Stimulated activated CD8-positive, alpha-beta memory T cell treated with anti-CD3 and anti-CD28 coated beads, Interleukin-7, amount 100 ng/mL, for 1 hour (primary cell): ENCODE data around the gene CCR3.

Experiments
- DNase-seq, 2 donors: peaks; one replicate each; pipeline ENCODE4 v3.0.0-alpha.2; 2020; ENCODE audit warnings: low read depth in 2 of 2

CCR3 gene

DNA sequence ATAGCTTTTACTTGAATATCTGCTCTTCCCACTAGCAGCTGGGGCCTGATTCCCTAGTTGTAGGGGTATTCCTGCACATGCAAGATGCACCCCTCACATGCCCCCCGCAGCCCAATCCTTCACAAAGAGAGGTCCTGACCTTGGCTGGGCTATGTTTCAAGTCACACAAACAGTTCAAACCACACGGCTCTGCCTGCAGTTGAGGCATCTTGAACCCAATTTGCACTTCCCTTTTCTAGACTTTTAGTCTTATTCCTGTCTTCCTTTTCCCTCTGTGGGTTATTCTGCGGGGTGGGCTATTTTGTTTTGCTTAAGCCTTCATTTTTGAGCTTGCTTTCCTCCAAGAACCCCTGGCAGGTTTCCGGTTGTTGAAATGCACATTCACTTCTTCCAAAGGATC, 20.9 kb upstream of the CCR3 start:
- DNase-seq, result no peak

DNA sequence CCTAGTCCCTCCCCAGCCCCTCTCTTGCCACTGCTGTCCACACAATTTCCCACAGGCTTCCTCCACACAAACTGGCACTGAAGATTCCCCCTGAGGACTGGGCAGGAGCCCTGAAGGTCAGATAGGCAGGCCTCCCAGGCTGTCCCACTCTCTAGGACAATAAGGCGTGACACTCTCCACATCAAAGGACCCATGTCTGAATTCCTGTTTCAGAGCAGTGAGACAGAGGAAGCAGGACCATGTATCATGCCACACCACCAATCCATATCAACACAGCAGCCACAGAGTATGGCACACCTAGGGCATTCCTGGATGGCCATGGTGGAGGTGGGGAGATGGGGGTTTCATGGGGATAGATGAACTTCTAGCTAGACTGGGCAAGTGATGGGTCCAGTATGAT, 20.3 kb upstream of the CCR3 start:
- no peak for DNase-seq

DNA sequence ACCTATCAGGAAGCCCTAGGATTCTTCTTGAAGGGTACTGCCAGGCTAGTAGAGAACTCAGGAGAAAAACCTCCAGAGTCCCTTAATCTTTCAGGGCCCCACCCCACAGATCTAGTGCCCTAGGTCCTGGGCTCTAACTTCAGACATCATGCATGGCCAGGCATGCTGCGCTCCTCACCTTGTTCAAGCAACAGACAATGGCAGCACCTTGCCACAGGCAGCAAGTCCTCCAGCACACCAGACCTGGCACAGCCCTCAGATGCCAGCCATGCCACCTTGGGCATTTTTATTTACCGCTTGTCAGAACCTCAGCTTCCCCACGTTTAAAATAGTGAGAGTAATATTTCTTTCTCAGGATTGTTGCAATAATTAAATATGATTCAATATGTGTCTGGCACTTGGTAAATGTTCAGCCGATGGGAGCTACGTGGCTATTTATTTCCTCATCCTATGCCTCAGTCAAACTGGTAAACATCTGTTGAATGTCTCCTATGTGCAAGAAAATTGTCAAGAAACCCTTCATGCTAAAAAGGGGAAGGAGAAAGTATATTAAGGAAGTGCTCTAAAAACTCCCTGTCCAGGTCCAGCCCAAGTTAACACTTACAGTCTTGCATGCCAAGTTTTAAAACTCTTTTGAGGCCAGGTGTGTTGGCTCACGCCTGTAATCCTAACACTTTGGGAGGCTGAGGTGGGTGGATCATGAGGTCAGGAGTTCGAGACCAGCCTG, 19.7 kb upstream of the CCR3 start:
- no peak for DNase-seq

DNA sequence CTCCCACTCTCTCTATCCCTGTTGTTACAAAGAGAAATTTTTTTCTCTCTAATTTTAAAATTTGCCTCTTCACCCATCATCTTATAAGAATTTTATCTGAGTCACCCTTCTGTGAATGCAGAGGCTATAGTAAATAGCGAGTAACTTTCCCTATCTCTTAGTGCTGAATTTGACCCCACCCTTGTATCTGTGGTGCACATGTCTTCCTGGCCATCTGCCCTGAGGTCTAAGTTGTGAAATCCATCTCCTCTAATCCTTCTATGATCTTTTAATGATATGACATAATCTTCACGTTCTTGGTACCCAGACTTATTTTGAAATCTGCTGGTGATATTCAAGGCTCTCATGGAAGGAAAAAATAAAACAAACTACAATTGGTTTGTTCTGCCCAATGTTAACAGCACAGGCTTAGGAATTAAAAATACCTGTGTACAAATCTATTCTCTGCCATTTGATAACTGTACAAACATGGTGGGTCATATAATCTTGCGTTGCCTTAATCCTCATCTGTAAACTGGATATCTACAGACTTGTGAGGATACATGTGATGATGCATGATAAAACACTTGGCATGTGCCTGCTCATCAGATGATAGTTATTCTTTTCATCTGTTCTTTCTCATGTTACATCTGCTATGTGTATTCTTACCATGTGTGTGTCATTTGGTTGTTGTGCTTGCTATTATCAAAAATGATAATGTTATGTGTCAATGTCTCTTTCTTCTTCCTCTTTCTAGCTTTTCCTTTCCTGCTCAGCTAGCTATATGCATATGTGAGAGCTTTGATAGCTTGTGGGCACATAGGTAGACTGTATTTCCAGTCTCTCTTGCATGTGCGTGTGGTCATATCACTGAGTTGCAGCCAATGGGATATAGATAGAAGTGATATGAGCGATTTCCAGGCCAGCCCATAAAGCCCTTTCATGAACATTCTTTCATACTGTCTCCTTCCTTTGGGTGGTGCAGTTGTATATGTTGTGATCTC, 13.7 kb upstream of the CCR3 start:
- DNase-seq, result no peak

DNA sequence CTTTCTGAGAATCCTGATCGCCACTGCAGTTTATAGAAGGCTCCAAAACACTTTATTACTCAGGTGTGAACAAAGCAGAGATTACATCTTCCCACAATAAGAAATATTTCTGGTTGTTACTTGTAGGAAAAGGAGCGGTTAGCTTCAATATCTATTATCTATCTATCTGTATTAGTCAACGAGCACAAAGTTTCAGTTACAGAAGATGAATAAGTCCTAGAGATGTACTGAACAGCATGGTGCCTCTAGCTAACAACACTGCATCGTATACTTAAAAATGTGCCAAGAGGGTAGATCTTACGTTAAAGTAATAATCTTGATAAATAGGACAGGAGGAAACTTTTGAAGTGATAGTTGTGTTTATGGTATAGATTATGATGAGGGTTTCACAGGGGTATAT, 10.9 kb upstream of the CCR3 start:
- DNase-seq, result no peak

DNA sequence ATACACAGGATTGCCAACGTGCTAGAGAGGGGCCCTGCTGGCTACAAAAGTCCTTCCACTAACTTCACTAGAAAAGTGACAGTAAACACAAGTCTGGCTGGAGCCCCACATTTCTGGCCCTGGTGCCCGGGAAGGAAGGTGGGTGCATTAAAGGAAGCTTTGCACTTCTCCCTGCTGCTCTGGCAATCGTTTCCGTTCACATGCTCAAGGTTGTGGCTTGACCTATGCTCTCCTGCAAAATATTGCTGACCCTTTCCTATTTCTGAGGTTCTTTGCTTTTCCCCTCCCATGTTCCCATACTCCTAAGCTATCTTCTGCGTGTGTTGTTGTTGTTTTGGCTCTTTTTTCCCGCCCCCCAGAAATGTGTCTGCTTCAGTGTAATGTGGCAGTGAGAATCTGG, 9.1 kb upstream of the CCR3 start:
- DNase-seq, result no peak

DNA sequence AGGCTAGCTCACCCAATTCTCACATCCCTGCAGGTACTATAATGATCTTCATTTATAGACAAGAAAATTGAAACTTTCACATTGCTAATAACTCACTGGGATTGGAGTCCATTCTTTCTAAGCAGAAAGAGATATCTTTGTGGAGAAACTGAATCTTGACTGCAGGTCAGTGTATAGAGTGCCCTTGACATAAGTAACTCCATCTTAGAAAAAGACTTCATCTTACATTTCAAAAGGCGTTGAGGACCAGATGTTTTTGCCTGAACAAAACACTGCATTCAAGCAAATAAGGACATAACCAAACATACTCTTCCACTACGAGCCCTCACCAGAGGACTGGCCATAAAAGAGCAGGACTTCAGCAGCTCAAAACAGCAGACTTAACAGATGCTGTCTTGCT, 6.8 kb upstream of the CCR3 start:
- DNase-seq, result no peak

DNA sequence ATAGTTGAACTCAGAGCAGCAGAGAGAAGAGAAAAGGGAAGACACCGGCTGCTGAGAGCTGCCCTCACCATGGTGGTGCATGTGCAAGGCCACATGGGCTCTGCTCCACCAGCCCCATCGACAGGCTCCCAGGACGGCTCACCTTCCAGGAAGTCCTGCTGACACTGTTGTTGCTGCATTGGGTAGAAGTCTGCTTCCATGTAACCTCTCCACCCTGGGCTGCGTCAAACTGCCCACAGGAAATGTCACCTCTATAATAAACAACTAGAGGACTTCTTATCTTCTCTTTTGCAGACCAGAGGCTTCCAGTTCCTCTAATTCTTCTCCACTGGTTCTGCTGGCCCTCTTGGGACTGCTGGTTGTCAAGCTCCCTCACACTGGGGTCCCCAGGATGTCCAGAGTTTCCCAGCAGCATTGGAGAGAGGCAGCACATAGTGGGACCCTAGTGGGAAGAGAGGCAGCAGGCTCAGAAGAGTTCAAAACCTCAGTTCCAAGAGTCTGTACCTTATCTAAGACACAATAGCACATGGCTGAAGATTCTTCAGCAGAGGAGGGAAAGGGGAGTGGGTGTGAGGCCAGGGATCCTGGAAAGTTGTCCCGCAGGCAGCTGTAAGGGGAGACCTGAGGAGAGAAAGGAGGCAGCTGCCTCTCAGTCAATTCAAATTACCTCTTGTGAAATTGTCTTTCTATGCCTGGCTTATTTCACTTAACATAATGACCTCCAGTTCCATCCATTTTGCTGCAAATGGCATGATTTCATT, 5.8 kb upstream of the CCR3 start:
- no peak for DNase-seq

DNA sequence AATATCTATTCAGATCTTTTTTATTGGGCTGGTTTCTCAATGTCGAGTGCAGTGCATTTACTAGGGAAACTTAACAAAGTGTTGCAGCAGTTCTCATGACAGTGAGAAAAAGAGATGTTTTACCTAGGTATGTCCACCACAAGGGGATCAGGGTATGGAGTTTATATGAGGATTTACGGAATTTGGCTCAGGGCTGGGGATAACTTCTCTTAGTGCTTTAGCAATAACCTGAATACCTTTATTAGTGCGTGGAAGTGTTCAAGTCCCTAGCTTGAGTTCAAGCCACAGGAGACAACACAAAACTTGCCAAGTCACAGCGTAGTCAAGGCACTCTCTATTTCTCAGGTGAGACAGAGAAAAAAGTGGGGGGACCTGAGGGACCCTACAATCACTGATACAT, 3.9 kb upstream of the CCR3 start:
- no peak for DNase-seq

DNA sequence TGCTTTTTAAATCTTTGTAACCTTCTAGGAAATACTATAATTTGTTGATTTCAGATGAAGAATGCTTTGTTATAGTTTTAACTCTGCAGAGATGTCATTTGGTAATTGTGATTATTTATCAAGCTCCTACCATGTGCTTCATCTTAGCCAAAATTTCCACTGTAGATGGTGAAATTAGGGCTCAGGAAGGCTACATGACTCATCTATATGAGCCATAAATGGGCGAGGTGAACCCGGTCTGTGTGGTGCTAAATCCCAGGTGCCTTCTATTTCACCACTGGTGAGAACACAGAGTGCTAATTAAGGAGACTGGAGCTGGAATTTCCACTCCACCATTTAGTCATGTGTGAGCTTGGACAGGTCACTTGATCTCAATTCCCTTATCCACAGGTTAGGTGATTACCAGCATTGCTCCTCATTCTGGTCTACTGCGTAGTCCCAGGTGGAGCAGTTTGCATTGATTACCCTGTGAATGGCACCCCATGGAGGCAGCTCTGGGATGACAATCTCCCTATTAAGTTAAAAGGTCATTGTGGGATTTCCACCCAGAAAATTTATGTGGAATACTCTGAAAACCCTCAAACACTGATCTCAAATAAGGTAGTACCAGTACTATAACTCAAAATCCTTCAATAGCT, 2.8 kb upstream of the CCR3 start:
- no peak for DNase-seq

DNA sequence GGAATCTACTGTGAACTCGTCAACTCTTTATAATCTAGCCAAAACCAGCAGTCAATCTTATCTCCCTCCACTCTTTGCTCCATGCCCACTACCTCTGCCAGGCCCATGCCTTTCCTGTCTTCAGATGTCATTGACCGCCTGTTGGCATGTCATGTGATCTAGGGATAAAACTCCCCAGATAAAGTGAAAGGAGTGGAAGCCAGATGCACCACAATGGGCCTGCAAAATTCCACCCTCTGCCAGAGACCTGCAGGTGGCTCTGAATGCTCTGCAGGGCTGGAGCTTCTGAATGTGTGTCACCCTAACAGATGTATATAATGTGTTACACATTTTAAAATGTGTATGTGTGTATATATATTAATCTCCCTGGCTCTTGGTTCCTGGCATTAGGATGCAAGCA, 2.3 kb upstream of the CCR3 start:
- DNase-seq, result no peak

DNA sequence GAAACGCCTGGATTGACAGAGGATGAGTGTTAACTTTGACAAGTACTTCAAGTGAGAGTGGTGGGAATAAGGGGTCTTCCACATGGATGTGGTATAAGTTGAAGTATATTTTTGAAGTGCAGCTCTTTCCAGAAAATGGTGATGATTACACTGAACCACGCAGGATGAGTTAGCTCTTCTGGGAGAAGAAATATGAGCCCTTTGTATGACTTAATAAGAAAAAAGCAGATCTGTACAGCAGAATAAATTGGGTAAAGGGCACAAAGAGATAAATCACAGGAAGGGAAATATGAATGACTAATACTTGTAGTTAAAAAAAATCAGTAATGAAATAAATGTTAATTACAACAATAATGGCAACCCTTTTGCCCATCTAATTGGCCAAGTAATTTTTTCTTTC, 1.3 kb downstream of the CCR3 start:
- DNase-seq, result no peak

DNA sequence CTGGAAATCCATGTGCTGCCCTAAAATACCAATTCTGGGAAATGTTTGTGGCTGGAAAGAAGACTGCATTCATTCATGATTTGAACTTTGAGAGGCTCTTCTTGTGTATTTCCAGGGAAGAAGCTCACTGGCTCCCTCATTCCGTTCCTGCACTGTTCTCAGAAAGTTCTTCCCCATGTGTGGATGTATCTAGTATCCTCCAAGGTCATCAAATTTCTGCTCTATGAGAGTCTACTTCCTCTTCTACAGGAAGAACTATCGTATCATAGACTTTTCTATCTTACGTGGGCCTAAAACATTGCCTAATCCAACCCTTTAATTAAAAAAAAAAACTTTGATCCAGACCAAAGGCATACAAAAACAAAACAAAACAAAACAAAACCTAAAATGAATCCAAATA, 2.9 kb downstream of the CCR3 start:
- no peak for DNase-seq

DNA sequence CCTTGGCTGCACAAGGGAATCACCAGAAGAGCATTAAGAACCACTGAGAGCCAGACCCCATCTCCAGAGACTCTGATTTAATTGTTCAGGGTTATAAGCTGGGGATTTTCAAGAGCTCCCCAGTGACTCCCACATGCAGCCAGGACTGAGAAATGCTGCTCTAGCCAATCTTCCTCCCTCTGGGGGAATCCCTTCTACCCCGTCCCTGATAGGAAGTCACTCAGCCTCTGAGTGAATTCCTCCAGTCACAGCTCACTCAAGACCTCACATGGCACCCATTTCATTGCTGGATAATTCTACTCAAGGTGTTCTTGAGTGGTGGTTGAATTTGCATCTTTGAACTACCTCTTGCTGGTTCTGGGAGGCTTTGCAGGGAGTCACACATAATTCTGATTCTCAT, 10.7 kb downstream of the CCR3 start:
- no peak for DNase-seq

DNA sequence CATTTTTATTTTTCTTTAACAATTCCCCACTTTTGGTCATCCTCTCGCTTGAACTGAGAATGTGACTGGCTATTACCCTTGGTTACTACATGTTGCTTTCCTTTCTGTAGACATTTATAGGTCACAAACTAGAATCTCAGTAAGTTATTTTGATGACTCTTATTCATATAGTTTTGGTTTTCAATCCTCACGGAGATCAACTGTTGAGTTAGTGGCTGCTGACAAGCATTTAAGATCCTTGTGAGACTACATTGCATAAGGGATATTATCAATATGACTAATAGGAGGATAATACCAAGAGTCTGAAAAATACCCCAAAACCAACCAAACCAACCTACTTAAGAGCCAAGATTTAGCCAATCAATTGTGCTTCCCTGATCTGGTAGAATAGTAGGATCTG, 16.3 kb downstream of the CCR3 start:
- DNase-seq, result no peak

DNA sequence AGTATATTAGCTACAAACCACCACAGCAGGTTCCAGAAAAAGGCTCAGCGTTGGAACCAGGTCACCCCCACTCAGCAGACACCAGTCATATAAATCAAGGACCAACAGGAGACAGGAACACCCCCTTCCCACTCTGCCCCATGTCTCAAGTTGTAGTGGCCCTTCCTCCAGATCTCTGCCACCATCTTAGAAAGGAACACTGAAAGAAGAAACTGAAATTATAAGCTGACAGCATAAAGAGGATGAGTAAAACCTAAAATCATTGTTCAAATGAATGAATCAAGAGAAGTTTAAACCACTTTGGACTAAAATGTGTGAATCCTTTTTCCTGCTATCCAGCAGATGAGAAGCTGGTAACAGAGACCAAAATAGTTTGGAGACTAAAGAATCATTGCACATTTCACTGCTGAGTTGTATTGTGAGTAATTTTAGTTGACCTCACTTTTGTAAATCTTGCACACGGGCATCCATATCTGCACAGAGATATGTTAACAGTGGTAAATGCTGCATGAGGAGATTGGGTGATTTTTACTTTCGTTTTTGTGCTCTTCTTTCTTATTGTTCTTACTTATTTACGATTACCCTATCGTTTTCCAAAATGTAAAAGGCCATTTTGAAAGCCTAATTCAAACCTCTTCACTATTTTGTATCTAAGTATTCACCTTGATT, 19.8 kb downstream of the CCR3 start:
- no peak for DNase-seq

DNA sequence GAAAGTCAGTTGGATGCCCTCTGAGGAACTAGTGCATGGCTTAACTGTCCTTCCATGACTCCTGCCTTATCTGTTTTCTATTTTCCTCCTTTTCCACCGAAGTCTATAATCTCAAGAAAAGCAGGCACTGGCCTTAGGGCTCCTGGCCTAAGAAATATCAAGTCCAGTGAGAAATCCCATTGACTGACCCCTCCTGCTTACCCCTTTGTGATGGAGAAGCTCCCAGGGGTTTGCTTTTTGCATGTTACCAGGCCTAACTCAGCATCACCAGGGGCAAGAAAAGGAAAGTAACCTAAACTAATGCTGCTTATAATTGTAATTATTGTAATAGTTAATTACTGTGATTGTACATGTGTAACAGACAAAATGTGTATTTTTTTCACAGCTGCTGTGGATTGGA, 21.7 kb downstream of the CCR3 start:
- DNase-seq, result no peak

DNA sequence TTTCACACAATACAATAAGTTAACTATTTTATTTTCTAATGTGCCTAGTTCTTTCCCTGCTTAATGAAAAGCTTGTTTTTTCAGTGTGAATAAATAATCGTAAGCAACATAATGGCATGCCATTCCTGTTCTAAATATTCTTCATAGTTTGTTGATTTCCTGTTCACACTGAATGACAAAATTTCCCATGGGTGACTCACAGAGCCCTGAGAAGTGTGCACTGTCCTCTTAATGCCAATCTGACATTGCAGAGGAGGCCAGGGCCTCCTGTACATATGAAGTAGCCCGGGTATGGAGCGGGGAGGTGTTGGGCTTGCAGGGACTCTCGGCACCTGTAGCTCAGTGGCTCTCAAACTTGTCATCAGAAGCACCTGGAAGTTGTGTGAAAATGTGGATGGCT, 24.3 kb downstream of the CCR3 start:
- DNase-seq, result no peak

DNA sequence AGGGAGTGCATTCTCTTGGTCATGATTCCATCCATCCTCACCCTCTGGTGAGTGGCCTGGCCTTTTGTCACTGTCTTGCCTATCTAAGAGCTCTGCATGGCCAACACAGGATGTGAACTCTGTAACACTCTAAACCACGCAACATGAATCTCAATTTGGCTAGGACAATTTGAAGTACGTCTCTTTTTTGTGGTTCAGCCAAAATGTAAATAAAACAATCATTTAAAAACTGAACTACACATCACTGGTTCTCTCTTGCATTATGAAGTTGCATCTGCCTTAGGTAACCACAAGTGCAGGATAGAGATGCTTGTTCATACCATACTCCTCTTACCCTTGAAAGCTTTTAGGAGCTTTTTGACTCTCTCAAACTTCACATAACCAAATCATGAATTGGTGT, 27.3 kb downstream of the CCR3 start:
- DNase-seq, result no peak

DNA sequence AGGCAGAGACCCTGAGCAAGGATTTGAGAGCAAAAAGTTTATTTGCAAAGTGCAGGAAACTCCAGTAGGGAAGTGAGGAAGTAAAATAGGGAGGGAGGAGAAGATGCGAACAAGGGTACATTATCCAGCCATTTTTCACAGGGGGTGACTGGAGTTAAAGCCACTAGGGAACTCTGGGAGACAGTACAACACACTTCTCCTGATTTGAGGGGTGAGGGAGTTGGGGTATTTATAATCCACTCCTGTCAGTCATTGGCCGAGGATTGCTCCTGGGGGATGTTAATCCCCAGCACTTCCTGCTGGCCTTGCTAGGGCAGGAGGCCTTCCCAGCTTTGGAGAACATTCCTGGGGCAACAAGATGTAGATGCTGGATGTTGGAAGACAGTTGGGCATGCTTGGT, 28.2 kb downstream of the CCR3 start:
- no peak for DNase-seq

DNA sequence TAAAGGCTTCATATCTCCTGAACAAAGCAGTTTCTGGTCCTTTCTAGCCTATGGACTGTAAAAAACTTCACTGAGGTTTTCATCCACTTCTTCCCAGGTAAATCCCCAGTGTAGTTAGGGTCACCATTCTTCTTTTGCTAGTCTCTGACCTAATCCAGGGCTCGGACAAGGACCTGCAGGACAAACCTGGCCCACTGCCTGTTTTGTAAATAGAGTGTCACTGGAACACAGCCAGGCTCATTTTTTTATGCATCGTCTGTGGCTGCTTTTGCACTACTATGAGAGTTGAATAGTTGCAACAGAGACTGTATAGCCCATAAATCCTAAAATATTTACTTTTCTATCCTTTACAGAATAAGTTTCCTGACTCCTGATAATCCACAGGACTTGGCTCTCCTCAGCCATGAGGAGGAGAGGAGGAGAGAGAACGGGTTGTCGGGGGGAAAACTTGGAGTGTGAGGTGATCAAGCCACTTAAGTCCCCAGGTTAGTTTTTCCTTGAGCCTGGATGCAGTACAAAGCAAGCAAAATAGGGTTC, 29.0 kb downstream of the CCR3 start:
- DNase-seq, result no peak
